ENCODE results near the gene CABP7. TPM values are rescaled to one million over a fixed set of nuclear protein-coding genes. Genes with fewer than 3 reads are reported as not detected.

CABP7 gene
- total RNA-seq, 1 experiment from 2014 or later, result not detected

DNA sequence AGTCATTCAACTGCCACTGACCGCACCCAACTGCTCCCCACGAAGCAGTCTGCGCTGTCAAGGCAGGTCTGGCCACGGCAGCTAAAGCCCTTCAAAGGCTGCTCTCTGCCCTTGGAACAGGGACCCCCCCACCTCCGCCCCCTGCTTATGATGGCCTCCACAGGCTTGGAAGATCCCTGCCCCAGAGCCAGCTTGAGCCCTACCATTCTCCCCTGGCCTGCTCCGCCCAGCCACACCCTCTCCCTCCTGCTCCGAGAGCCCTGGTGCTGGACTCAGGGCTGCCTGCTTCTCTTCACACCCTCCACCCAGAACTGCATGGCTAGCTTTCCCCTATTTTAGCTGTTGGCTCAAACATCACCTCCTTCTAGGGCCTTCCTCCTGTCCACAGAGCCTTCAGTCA is 28.0 kb downstream of the CABP7 start:
- H3K27me3 Mint-ChIP-seq (ENCODE audit: unreplicated experiment), result no peaks in the 10 kb centered on the region
- peaks cover 5% of the 10 kb centered on the region for H3K36me3 Mint-ChIP-seq (ENCODE audit: insufficient read depth, unreplicated experiment)
- no peaks in the 10 kb centered on the region for H3K9me3 Mint-ChIP-seq (ENCODE audit: low read depth, unreplicated experiment)
- H3K27ac Mint-ChIP-seq (ENCODE audit: unreplicated experiment), result no peak overlapping the region
- H3K4me1 Mint-ChIP-seq (ENCODE audit: low read depth, unreplicated experiment), result peaks cover 9% of the 10 kb centered on the region
- no TSS peak for BruUV-seq (replicated peaks)
- CTCF ChIA-PET, result interaction anchor here (0.6 kb wide), 1 partner anchor 339 kb away, joined by 4 read pairs; no protein-coding TSS in a partner anchor
- no peak for DNase-seq
- H3K4me3 Mint-ChIP-seq (ENCODE audit: low read depth, unreplicated experiment), result no peak overlapping the region
- TF ChIP-seq, protein P1, sequence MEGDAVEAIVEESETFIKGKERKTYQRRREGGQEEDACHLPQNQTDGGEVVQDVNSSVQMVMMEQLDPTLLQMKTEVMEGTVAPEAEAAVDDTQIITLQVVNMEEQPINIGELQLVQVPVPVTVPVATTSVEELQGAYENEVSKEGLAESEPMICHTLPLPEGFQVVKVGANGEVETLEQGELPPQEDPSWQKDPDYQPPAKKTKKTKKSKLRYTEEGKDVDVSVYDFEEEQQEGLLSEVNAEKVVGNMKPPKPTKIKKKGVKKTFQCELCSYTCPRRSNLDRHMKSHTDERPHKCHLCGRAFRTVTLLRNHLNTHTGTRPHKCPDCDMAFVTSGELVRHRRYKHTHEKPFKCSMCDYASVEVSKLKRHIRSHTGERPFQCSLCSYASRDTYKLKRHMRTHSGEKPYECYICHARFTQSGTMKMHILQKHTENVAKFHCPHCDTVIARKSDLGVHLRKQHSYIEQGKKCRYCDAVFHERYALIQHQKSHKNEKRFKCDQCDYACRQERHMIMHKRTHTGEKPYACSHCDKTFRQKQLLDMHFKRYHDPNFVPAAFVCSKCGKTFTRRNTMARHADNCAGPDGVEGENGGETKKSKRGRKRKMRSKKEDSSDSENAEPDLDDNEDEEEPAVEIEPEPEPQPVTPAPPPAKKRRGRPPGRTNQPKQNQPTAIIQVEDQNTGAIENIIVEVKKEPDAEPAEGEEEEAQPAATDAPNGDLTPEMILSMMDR (IDR thresholded peaks at IDR 0.05; ENCODE audit: unreplicated experiment), result no peak
- intact Hi-C loops (cut with micrococcal nuclease; ENCODE audit: unreplicated experiment), result no loop called here

DNA sequence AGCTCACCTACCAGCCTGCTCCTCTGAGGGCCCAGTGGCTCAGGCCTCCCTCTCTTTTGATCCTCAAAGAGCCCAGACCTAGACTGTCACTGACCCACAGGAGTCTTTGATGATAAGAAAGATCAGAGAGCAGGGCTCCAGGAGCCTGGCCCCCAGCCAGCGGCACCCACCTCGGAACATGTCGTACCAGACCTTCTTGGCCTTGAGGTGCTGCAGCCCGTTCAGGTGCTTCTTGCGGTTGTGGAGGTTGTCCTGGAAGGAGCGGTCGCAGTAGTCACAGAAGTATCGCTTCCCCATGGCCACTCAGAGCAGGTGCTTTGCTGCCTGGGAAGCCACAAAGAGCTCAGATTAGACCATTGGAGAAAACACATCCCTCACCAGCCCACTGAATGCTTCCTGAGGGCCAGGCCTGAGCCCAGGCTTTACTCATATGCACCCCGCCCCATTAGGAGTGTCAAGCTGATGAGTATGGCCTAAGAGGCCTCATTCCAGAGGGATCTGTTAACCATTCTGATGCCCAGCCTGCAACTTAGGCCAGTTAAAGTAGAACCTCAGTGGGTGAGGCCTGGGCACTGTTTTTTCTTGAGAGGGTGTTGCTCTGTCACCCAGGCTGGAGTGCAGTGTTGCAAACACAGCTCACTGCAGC is 28.6 kb downstream of the CABP7 start:
- H3K27ac Mint-ChIP-seq (ENCODE audit: unreplicated experiment), result no peak overlapping the region
- no peak overlapping the region for H3K4me3 Mint-ChIP-seq (ENCODE audit: low read depth, unreplicated experiment)
- no peak for DNase-seq
- no peaks in the 10 kb centered on the region for H3K27me3 Mint-ChIP-seq (ENCODE audit: unreplicated experiment)
- H3K4me1 Mint-ChIP-seq (ENCODE audit: low read depth, unreplicated experiment), result peaks cover 9% of the 10 kb centered on the region
- H3K9me3 Mint-ChIP-seq (ENCODE audit: low read depth, unreplicated experiment), result no peaks in the 10 kb centered on the region
- CTCF ChIA-PET, result interaction anchor here (0.6 kb wide), 1 partner anchor 339 kb away, joined by 4 read pairs; no protein-coding TSS in a partner anchor
- no TSS peak for BruUV-seq (replicated peaks)
- intact Hi-C loops (cut with micrococcal nuclease; ENCODE audit: unreplicated experiment), result no loop called here
- peaks cover 5% of the 10 kb centered on the region for H3K36me3 Mint-ChIP-seq (ENCODE audit: insufficient read depth, unreplicated experiment)
- TF ChIP-seq, protein P1 (IDR thresholded peaks at IDR 0.05; ENCODE audit: unreplicated experiment), result no peak

DNA sequence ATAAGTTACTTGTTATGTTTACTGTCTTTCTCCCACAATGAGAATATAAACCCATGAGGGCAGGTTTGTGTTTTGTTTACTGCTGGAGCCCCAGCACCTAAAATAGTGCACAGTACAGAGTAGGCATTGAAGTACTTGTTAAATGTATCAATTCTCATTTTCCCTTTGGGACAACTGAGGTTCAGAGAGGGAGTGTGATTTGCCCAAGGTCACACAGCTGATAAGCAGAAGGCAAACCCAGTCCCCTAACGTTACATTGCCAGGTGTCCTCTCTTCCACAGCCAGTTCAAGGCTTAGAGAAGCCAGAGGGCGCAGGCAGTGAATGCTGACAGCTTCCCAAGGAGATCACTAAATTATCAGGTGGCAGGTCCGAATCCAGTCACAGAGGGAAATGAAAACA is 30.2 kb downstream of the CABP7 start:
- Mint-ChIP-seq H3K36me3 (ENCODE audit: insufficient read depth, unreplicated experiment) (peaks cover 5% of the 10 kb centered on the region), H3K9me3 (ENCODE audit: low read depth, unreplicated experiment) (no peaks in the 10 kb centered on the region), H3K27ac (ENCODE audit: unreplicated experiment) (no peak overlapping the region), H3K4me3 (ENCODE audit: low read depth, unreplicated experiment) (no peak overlapping the region), H3K4me1 (ENCODE audit: low read depth, unreplicated experiment) (peaks cover 9% of the 10 kb centered on the region), H3K27me3 (ENCODE audit: unreplicated experiment) (no peaks in the 10 kb centered on the region)
- no TSS peak for BruUV-seq (replicated peaks)
- intact Hi-C loops (cut with micrococcal nuclease; ENCODE audit: unreplicated experiment), result no loop called here
- DNase-seq, result no peak
- TF ChIP-seq, protein P1 (IDR thresholded peaks at IDR 0.05; ENCODE audit: unreplicated experiment), result no peak
- CTCF ChIA-PET, result no interaction called here

DNA sequence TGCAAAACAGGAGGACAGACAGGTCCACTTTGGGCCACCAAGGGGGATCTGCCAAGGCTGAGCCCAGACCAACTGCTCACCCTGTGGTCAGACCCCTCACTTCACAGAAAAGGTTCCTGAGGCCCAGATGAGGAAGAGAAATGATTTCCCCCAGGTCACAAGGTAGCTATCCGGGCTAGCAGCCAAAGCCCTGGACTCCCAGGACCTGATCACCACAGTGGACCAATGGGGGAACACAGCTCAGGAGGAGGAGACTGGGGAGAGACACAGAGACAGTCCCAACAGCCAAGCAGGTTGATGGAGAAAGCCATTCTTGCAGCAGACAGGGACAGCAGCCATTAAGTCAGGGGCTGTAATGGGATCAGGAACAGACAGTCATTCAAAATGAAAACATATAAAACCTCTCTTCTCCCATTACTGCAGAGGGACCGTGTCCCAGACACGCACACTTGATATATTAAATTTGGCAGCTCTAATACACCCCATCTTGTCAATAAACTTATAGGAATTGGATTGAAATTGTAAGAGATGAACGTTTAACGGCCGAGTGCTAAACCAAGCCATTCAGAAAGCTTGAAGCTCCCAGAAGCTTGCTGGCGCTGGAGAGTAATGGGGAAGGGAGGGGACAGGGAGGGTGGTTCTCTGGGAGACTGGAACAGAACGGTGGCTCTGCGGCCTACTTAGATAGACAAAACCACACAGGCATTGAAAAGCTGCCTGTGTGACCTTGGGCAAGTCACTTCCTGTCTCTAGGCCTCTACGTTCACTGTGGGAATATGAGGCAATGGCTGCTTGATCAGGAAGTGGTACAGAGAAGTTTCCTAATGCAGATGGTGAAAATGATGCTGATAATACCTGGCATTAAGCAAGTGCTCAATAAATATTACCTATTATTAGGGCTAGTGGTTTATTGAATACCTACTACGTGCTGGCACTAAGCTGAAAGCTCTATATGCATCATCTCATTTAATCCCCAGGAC is 31.0 kb downstream of the CABP7 start:
- intact Hi-C loops (cut with micrococcal nuclease; ENCODE audit: unreplicated experiment), result no loop called here
- CTCF ChIA-PET, result interaction anchor here (0.6 to 0.7 kb wide), 2 partner anchors 76 to 310 kb away, joined by 3 to 6 read pairs; no protein-coding TSS in a partner anchor

More for the DNA sequence above, 31.0 kb downstream of the CABP7 start:
- no peak overlapping the region for H3K4me3 Mint-ChIP-seq (ENCODE audit: low read depth, unreplicated experiment)
- peaks cover 9% of the 10 kb centered on the region for H3K4me1 Mint-ChIP-seq (ENCODE audit: low read depth, unreplicated experiment)
- TF ChIP-seq, protein P1 (IDR thresholded peaks at IDR 0.05; ENCODE audit: unreplicated experiment), result no peak
- peaks cover 5% of the 10 kb centered on the region for H3K36me3 Mint-ChIP-seq (ENCODE audit: insufficient read depth, unreplicated experiment)
- H3K27ac Mint-ChIP-seq (ENCODE audit: unreplicated experiment), result no peak overlapping the region
- no TSS peak for BruUV-seq (replicated peaks)
- no peaks in the 10 kb centered on the region for H3K27me3 Mint-ChIP-seq (ENCODE audit: unreplicated experiment)
- no peak for DNase-seq
- H3K9me3 Mint-ChIP-seq (ENCODE audit: low read depth, unreplicated experiment), result no peaks in the 10 kb centered on the region

Data from Calu3 (cell line).